Activated CD8-positive, alpha-beta T cell treated with anti-CD3 and anti-CD28 coated beads for 36 hours (primary cell): ENCODE results near the gene GNLY. TPM values are rescaled to one million over a fixed set of nuclear protein-coding genes. Genes with fewer than 3 reads are reported as not detected.

Experiments
- ATAC-seq: fragments of 200-7000 bp; cut with Tn5 transposase; one replicate; pipeline ENCODE4 v1.10.0; 2021; ENCODE audit warnings: mild to moderate bottlenecking, moderate library complexity
- CTCF ChIA-PET: fragments of 350-600 bp; sonication (Branson Sonifier 250); formaldehyde crosslinking; loops from one replicate; lab custom pipeline; 2021; ENCODE audit warnings: antibody characterized with exemption; lab: Charles Lee
- POLR2A ChIA-PET: fragments of 350-600 bp; sonication (Branson Sonifier 250); formaldehyde crosslinking; loops from one replicate; lab custom pipeline; 2021; ENCODE audit warnings: antibody characterized with exemption; lab: Charles Lee
- DNase-seq: peaks from one replicate; pipeline ENCODE4 v3.0.0-alpha.2; 2020
- H3K27ac Mint-ChIP-seq: one replicate; pipeline ENCODE4 v1.8.0; 2021; ENCODE audit warnings: mild to moderate bottlenecking, mixed read lengths
- H3K27me3 Mint-ChIP-seq: one replicate; pipeline ENCODE4 v1.8.0; 2021; ENCODE audit warnings: mixed read lengths
- H3K36me3 Mint-ChIP-seq: one replicate; pipeline ENCODE4 v1.8.0; 2021; ENCODE audit warnings: low read depth, mixed read lengths
- H3K4me1 Mint-ChIP-seq: one replicate; pipeline ENCODE4 v1.8.0; 2021; ENCODE audit warnings: low read depth, mixed read lengths
- H3K4me3 Mint-ChIP-seq: one replicate; pipeline ENCODE4 v1.8.0; 2021; ENCODE audit warnings: mild to moderate bottlenecking, moderate library complexity, mixed read lengths
- H3K9me3 Mint-ChIP-seq: one replicate; pipeline ENCODE4 v1.8.0; 2021; ENCODE audit warnings: mixed read lengths
- intact Hi-C: fragments of 100-400 bp; cut with micrococcal nuclease; formaldehyde crosslinking; loops from one replicate; pipeline ENCODE4 v1.10.0; 2022
- total RNA-seq, 2 experiments: library from RNA; stranded (reverse); gene quantifications; one replicate each; pipeline ENCODE4 v1.2.3, GENCODE V29; 2021
- TF ChIP-seq, protein P1 (sequence below): fragments of 200-600 bp; IDR thresholded peaks from one replicate; pipeline ENCODE4 v1.8.0; 2022; ENCODE audit warnings: antibody characterized with exemption, mild to moderate bottlenecking

Gene GNLY
- total RNA-seq, 2 experiments from 2014 or later = 46.7 to 52.6 TPM

- Mint-ChIP-seq H3K27me3 (peaks cover 36% of the 10 kb centered on the region), H3K4me3 (no peak overlapping the region), H3K36me3 (no peaks in the 10 kb centered on the region), H3K27ac (no peak overlapping the region), H3K4me1 (peaks cover 2% of the 10 kb centered on the region), H3K9me3 (no peaks in the 10 kb centered on the region)
- intact Hi-C loops = no loop called here
- POLR2A ChIA-PET = no interaction called here
- no peak for ATAC-seq
- CTCF ChIA-PET = interaction anchor here (0.7 to 6.2 kb wide), 4 partner anchors 11 to 66 kb away, joined by 3 to 76 read pairs (median 14); no protein-coding TSS in a partner anchor
- DNase-seq = no peak
- TF ChIP-seq, protein P1, sequence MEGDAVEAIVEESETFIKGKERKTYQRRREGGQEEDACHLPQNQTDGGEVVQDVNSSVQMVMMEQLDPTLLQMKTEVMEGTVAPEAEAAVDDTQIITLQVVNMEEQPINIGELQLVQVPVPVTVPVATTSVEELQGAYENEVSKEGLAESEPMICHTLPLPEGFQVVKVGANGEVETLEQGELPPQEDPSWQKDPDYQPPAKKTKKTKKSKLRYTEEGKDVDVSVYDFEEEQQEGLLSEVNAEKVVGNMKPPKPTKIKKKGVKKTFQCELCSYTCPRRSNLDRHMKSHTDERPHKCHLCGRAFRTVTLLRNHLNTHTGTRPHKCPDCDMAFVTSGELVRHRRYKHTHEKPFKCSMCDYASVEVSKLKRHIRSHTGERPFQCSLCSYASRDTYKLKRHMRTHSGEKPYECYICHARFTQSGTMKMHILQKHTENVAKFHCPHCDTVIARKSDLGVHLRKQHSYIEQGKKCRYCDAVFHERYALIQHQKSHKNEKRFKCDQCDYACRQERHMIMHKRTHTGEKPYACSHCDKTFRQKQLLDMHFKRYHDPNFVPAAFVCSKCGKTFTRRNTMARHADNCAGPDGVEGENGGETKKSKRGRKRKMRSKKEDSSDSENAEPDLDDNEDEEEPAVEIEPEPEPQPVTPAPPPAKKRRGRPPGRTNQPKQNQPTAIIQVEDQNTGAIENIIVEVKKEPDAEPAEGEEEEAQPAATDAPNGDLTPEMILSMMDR = no peak
These were observed 54.0 kb downstream of the GNLY start for GRCh38 chr2:85748039-85748734.

Other genes with a start within 250 kb of the GNLY start
- 100 to 1,000 TPM; 276 to 282 TPM for gene MAT2A, start 155.2 kb upstream of the GNLY start, total RNA-seq
- gene GGCX, start 132.9 kb upstream of the GNLY start, total RNA-seq = 10 to 100 TPM; 14.6 to 16.7 TPM
- 10 to 100 TPM; 84.5 to 91.1 TPM for gene VAMP8, start 116.8 kb upstream of the GNLY start, total RNA-seq
- 10 to 100 TPM; 28.0 to 29.4 TPM for gene VAMP5, start 109.9 kb upstream of the GNLY start, total RNA-seq
- gene RNF181, start 98.6 kb upstream of the GNLY start, total RNA-seq = 100 to 1,000 TPM; 112 to 117 TPM
- 1 to 10 TPM; 1.0 to 1.2 TPM for gene TMEM150A, start 91.7 kb upstream of the GNLY start, total RNA-seq
- 10 to 100 TPM; 25.4 to 29.1 TPM for gene C2orf68, start 82.3 kb upstream of the GNLY start, total RNA-seq
- 10 to 100 TPM; 86.0 to 86.8 TPM for gene USP39, start 78.2 kb upstream of the GNLY start, total RNA-seq
- not detected for gene SFTPB, start 26.2 kb upstream of the GNLY start, total RNA-seq
- not detected for gene ATOH8, start 59.6 kb downstream of the GNLY start, total RNA-seq
- gene ST3GAL5, start 194.6 kb downstream of the GNLY start, total RNA-seq = 10 to 100 TPM; 21.1 to 21.5 TPM